Measurements from ENCODE around the gene TMEM132D.

DNA sequence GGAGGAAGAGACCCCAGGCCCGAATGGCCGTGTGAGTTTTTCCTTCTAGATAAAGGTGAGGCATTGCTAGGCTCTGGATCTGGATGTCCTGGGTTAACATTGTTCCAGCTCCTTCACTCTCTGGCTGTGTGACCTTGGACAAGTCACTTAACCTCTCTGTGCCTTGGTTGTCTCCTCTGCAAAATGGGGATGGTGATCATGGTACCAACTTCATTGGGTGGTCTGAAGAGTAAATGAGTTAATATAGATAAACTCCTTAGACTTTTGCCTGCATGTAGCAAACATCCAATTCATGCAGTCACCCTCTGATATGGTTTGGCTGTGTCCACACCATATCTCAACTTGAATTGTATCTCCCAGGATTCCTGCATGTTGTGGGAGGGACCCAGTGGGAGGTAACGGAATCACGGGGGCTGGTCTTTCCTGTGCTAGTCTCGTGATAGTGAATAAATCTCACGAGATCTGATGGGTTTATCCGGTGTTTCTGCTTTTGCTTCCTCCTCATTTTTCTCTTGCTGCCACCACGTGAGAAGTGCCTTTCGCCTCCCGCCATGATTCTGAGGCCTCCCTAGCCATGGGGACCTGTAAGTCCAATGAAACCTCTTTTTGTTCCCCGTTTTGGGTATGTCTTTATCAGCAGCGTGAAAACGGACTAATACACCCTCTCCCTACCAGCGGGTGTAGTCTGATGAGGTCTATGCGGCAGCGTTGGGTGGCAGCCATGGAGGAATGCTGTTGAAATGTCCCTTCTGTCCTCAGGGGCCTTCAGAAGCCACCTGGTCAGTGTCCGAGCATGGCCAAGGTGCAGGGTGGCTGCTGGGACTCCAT is 794.4 kb downstream of the TMEM132D start:
- TF ChIP-seq, protein P1, sequence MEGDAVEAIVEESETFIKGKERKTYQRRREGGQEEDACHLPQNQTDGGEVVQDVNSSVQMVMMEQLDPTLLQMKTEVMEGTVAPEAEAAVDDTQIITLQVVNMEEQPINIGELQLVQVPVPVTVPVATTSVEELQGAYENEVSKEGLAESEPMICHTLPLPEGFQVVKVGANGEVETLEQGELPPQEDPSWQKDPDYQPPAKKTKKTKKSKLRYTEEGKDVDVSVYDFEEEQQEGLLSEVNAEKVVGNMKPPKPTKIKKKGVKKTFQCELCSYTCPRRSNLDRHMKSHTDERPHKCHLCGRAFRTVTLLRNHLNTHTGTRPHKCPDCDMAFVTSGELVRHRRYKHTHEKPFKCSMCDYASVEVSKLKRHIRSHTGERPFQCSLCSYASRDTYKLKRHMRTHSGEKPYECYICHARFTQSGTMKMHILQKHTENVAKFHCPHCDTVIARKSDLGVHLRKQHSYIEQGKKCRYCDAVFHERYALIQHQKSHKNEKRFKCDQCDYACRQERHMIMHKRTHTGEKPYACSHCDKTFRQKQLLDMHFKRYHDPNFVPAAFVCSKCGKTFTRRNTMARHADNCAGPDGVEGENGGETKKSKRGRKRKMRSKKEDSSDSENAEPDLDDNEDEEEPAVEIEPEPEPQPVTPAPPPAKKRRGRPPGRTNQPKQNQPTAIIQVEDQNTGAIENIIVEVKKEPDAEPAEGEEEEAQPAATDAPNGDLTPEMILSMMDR (IDR thresholded peaks at IDR 0.05; ENCODE audit: extremely low read depth in 1 of 2, insufficient read depth in 1 of 2, low read depth in 1 of 2, low read length in 2 of 2) = no peak
- TF ChIP-seq POLR2AphosphoS5 (IDR thresholded peaks at IDR 0.05; ENCODE audit: insufficient read depth, low read depth, low read length) = no peak
